IPS DF 4.7 (cell line): ENCODE measurements around the gene KRT76.

Experiments used
- DNase-seq: peaks from one replicate; pipeline ENCODE4 v3.0.0-alpha.2; 2013; ENCODE audit warnings: low spot score; ENCODE audit errors: extremely low read depth

The KRT76 gene

GRCh38 chr12:52813203-52813819, 36.2 kb upstream of the KRT76 start:
- DNase-seq = no peak

- DNase-seq = no peak
Measured at GRCh38 chr12:52812749-52813148, 35.6 kb upstream of the KRT76 start.

GRCh38 chr12:52812073-52812400, 34.9 kb upstream of the KRT76 start:
- DNase-seq = no peak

- no peak for DNase-seq
Measured at GRCh38 chr12:52811191-52812072, 34.3 kb upstream of the KRT76 start.

GRCh38 chr12:52810554-52810953, 33.4 kb upstream of the KRT76 start:
- DNase-seq = no peak

- no peak for DNase-seq
Measured at GRCh38 chr12:52809166-52809565, 32.0 kb upstream of the KRT76 start.

- no peak for DNase-seq
Measured at GRCh38 chr12:52808573-52809160, 31.5 kb upstream of the KRT76 start.

GRCh38 chr12:52807544-52808470, 30.7 kb upstream of the KRT76 start:
- no peak for DNase-seq

- DNase-seq = no peak
Measured at GRCh38 chr12:52806821-52807543, 29.8 kb upstream of the KRT76 start.

GRCh38 chr12:52806169-52806811, 29.1 kb upstream of the KRT76 start:
- DNase-seq = no peak

GRCh38 chr12:52805739-52806138, 28.6 kb upstream of the KRT76 start:
- no peak for DNase-seq

GRCh38 chr12:52805000-52805399, 27.9 kb upstream of the KRT76 start:
- peak; percentile 58 for DNase-seq

GRCh38 chr12:52802442-52802841, 25.3 kb upstream of the KRT76 start:
- DNase-seq = no peak

- no peak for DNase-seq
Measured at GRCh38 chr12:52801773-52802172, 24.6 kb upstream of the KRT76 start.

GRCh38 chr12:52800259-52800917, 23.2 kb upstream of the KRT76 start:
- no peak for DNase-seq

- no peak for DNase-seq
Measured at GRCh38 chr12:52799505-52800211, 22.5 kb upstream of the KRT76 start.

GRCh38 chr12:52798671-52799504, 21.7 kb upstream of the KRT76 start:
- no peak for DNase-seq

- DNase-seq = no peak
Measured at GRCh38 chr12:52798003-52798670, 21.0 kb upstream of the KRT76 start.
